22Rv1 (cell line): ENCODE results near the gene TRIB2.

Experiments used
- H3K27ac ChIP-seq: fragments of 450-650 bp; 2 replicates; pipeline ENCODE4 v1.5.1; 2017
- CTCF ChIP-seq: fragments of 450-650 bp; IDR thresholded peaks from 2 replicates; pipeline ENCODE4 v1.5.1; 2017; ENCODE audit warnings: mild to moderate bottlenecking
- ZFX ChIP-seq: fragments of 450-650 bp; IDR thresholded peaks from 2 replicates; pipeline ENCODE4 v1.6.1; 2017; ENCODE audit warnings: antibody characterized with exemption, borderline replicate concordance

TRIB2 gene

GRCh38 chr2:12737297-12737696 is 20.6 kb downstream of the TRIB2 start:
- no peak overlapping the region for H3K27ac ChIP-seq
- TF ChIP-seq CTCF = no peak
- no peak for TF ChIP-seq ZFX

- TF ChIP-seq CTCF (no peak), ZFX (no peak)
- H3K27ac ChIP-seq = no peak overlapping the region
These were observed 21.2 kb downstream of the TRIB2 start for GRCh38 chr2:12737738-12738485.

GRCh38 chr2:12739721-12740254 is 23.1 kb downstream of the TRIB2 start:
- TF ChIP-seq ZFX = no peak
- TF ChIP-seq CTCF = no peak

GRCh38 chr2:12741380-12741779 is 24.6 kb downstream of the TRIB2 start:
- TF ChIP-seq CTCF (no peak), ZFX (no peak)
- H3K27ac ChIP-seq = no peak overlapping the region

More at GRCh38 chr2:12739721-12740254, 23.1 kb downstream of the TRIB2 start:
- no peak overlapping the region for H3K27ac ChIP-seq

- no peak overlapping the region for H3K27ac ChIP-seq
- TF ChIP-seq ZFX (no peak), CTCF (no peak)
These were observed 26.2 kb downstream of the TRIB2 start for GRCh38 chr2:12742891-12743290.

GRCh38 chr2:12750166-12750905 is 33.6 kb downstream of the TRIB2 start:
- no peak overlapping the region for H3K27ac ChIP-seq
- TF ChIP-seq ZFX (no peak), CTCF (no peak)

- no peak for TF ChIP-seq ZFX
- TF ChIP-seq CTCF = no peak
These were observed 37.9 kb downstream of the TRIB2 start for GRCh38 chr2:12754643-12755042.

More at GRCh38 chr2:12754643-12755042, 37.9 kb downstream of the TRIB2 start:
- no peak overlapping the region for H3K27ac ChIP-seq
